ENCODE results near the gene CBLIF.

GRCh38 chr11:59877325-59877724 lies 32.0 kb upstream of the CBLIF start:
- no peak for TF ChIP-seq SP1 (IDR thresholded peaks at IDR 0.05)
- TF ChIP-seq PKNOX1 (IDR thresholded peaks at IDR 0.05), result no peak
- no peak for TF ChIP-seq NFRKB (IDR thresholded peaks at IDR 0.05)
- TF ChIP-seq BHLHE40 (IDR thresholded peaks at IDR 0.05; ENCODE audit: borderline replicate concordance), result no peak
- TF ChIP-seq ARNT (IDR thresholded peaks at IDR 0.05), result no peak

Measured in HEK293T (cell line).